Esophagus muscularis mucosa (tissue), 3 donors: ENCODE data around the gene PLA2G4F.

Experiments
- CTCF ChIP-seq, 3 experiments: fragments of 200-600 bp in 2 of 3; fragments of 450-650 bp in 1 of 3; sonication (generic) in 2 of 3; IDR thresholded peaks; one replicate each; pipeline ENCODE4 v1.5.1; 2017 to 2019; ENCODE audit warnings: antibody characterized with exemption in 3 of 3, mild to moderate bottlenecking in 2 of 3, moderate library complexity in 1 of 3
- EP300 ChIP-seq: sonication (generic); formaldehyde crosslinking; IDR thresholded peaks from one replicate; pipeline ENCODE4 v1.6.1; 2017; ENCODE audit warnings: antibody characterized with exemption

- TF ChIP-seq CTCF (IDR thresholded peaks at IDR 0.05) (no peak), EP300 (no peak)
These were observed 18.0 kb downstream of the PLA2G4F start for GRCh38 chr15:42138411-42138810.
